GM19395 (cell line): ENCODE measurements around the gene FAM124B.
"Not testable (repeated sequence)": the region's sequence is repeated elsewhere in the genome, so short reads cannot be mapped to it uniquely, and the experiment has no call there.

Experiments
- ATAC-seq: cut with Tn5 transposase; IDR thresholded peaks from one replicate; pipeline ENCODE4 v1.9.1; 2021; ENCODE audit warnings: mild to moderate bottlenecking, moderate library complexity; ENCODE audit not compliant: unreplicated experiment

FAM124B gene

GRCh38 chr2:224416656-224417360 is 14.9 kb upstream of the FAM124B start:
- no peak for ATAC-seq

GRCh38 chr2:224413381-224413780 is 11.5 kb upstream of the FAM124B start:
- ATAC-seq: no peak

GRCh38 chr2:224412141-224413015 is 10.5 kb upstream of the FAM124B start:
- no peak for ATAC-seq

DNA sequence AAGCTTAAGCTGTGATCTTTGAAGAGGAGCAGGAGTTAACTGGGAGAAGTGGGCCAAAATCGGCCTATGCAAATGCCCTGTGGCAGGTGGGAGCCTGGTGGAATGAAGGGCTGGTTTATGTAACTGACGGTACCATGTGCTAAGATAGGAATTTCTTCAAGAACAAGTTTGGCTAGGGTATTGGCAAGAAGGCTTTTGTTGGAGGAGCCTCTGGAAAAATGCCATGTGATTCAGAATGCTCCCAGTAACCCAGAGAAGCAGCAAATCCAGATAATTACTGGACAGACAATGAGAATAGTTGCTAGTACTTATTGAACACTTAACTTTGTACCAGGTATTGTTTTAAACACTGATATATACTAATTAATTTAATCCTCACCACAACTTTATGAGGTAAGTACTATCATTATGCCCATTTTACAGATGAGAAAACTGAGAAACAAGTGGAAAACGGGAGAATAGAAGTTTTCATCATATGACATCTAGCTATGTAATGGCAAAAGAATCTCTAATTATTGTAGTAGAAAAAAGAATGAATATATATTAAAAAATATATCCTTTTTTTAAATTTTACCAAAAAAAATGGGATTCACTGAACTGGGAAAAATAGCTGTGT is 9.1 kb upstream of the FAM124B start:
- no peak for ATAC-seq

- no peak for ATAC-seq
Observed at GRCh38 chr2:224408676-224409075, 6.8 kb upstream of the FAM124B start.

- no peak for ATAC-seq
Observed at GRCh38 chr2:224407241-224407701, 5.4 kb upstream of the FAM124B start.

- ATAC-seq: no peak
Observed at GRCh38 chr2:224405841-224406370, 4.0 kb upstream of the FAM124B start.

DNA sequence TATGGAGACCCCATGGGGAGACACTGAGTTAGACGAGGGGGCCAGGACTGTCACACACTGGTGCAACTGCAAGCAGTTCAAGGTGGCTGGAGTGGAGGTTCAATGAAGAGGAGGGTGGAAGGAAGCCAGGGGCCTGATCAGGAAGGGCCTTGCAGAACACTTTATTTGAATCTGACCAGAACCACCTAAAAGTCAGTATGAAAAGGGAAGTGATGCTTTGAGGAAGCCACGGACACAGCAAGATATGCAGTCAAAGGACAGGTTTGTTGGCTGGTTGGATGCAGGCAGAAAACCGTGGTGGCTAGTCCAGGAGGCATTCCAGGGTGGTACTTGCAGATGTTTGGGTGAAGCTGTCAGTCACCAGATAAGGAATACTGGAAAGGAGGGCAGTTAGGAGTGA is 3.5 kb upstream of the FAM124B start:
- ATAC-seq: peak; percentile 61

DNA sequence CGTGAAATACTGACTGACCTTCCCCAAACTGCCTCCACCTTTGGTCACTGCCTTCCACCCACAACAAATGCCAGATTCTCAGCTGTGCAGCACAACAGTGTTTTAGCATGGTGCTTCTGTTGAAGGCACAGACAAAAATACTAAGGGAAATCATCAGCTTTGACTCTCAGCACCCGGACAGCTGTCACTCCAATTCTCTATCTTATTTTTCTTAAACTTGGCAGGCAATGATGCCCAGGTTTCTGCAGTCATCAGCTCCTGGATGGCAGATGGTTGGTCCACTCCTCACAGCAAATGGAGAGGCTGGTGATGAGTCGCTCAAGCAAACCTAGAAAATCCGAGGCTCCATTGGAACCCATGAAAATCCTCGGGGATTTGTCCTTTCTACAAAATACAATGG is 2.9 kb upstream of the FAM124B start:
- ATAC-seq: no peak

DNA sequence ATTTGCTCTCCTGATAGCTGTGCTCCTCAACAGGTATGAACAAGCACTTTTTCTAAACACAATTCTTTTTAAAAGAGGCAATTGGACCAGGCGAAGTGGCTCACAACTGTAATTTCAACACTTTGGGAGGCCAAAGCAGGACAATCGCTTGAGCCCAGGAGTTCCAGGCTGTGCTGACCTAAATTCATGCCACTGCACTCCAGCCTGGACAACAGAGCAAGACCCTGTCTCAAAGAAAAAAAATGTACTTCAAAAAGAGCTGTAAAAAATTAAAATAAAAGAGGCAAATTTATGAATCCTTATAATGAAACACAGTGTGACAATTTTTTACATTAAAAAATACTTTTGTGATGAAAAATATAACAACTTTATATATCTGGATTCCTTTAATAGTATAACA is 1.8 kb upstream of the FAM124B start:
- no peak for ATAC-seq

- no peak for ATAC-seq
Observed at GRCh38 chr2:224400886-224401632, 848 bp downstream of the FAM124B start.

GRCh38 chr2:224400174-224400810 is 1.6 kb downstream of the FAM124B start:
- no peak for ATAC-seq

DNA sequence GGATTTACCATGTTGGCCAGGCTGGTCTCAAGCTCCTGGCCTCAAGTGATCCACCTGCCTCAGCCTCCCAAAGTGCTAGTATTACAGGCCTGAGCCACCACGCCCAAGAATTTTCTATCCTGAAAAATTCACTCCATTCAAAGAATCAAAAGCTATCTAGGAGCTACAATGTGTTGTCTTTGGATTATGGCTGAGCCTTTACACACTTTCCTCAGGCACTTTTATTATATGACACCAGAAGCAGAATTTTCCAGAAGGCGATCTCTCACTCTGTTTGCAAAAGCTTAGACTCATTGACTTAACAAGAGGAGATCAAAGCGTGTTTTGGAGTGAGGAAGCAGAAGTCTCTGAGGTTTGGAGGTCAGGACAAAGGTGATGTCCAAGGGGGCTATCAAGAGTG is 3.6 kb downstream of the FAM124B start:
- no peak for ATAC-seq

DNA sequence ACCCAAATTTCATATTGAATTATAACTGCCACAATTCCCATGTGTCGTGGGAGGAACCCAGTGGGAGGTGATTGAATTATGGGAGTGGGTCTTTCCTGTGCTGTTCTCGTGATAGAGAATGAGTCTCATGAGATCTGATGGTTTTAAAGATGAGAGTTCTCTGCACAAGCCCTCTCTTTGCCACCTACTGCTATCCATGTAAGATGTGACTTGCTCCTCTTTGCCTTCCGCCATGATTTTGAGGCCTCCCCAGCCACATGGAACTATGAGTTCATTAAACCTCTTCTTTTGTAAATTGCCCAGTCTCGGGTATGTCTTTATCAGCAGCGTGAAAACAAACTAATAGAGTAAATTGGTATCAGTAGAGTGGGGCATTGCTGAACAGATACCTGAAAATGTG is 4.8 kb downstream of the FAM124B start:
- ATAC-seq: not testable (repeated sequence)

DNA sequence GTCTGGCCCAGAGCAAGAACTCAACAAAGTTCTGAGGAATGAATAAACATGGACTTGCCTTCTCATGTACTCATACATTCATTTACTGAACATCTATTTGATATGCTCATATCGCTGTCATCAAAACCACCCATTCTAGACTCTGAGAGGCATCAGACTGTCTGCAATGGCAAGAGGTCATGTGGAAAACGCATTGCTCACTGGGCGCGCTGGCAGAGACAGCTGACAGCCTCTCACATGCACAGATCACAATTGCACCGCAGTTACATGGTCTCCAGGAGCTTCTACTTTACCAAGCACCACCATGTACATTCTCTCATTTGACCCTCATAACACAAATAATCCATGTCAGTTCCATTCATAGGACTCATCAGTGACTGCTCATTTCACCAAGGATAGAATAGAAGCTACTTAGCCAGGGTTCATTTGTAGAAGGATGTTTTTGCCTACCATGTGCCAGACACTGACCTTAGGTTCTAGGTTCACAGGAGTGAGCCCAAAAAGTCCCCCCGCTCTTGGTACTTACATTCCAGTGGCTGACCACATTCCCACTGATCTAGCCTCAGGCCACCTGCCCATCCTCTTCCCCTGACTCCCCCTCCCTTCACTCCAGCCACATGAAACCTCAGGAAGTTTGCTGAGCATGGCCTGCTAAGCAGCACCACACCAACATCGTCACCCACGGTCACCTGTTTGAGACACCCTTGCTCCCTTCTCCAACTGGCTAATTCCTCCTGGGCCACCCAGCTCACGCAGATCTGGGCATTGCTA is 6.1 kb downstream of the FAM124B start:
- ATAC-seq: no peak

DNA sequence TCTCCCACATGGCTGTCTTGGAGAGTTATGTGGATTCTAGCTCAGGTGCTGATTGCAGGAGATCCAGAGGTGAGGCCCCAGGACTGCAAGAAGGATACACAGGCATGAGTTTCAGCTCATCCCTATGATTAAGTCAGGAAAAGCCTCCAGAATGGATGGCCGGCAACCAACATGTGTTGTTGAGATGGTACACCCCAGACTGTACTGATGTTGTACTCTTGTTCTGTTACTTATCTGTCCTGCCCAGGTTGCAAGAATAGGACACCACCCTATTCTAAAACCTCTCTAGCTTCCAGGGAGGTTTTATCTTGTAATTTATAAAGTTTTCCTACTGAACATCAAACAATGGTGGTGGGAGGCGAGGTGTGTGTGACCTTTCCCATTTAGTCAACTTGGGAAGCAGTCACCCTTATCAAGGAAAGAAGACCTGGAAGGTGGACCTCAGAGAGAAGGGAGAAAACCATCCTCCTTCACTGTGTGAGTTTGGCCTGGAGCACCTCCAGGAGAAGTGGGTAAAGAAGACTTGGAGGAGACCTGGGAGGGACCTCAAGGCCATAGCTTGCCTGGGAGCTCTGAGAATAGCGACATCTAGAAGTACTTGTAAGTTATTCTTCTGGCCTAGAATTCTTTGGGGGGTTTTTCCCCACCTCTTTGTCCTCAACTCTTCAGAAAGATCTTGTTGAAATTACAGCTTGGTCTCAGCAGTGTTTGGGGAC is 8.6 kb downstream of the FAM124B start:
- no peak for ATAC-seq

- no peak for ATAC-seq
Observed at GRCh38 chr2:224392545-224392944, 9.4 kb downstream of the FAM124B start.

- ATAC-seq: no peak
Observed at GRCh38 chr2:224389317-224389716, 12.6 kb downstream of the FAM124B start.

- no peak for ATAC-seq
Observed at GRCh38 chr2:224386876-224387275, 15.0 kb downstream of the FAM124B start.
